K562 treated with DMSO at 1 percent for 12 hours (cell line): ENCODE results near the gene SPATA16. TPM values are rescaled to one million over a fixed set of nuclear protein-coding genes. Genes with fewer than 3 reads are reported as not detected.

Source experiments
- total RNA-seq: library from RNA; unstranded; fragments of 300-600 nt; gene quantifications from 2 replicates; pipeline ENCODE4 v1.2.3, GENCODE V29; 2022; ENCODE audit not compliant: insufficient read depth

Gene SPATA16, protein sequence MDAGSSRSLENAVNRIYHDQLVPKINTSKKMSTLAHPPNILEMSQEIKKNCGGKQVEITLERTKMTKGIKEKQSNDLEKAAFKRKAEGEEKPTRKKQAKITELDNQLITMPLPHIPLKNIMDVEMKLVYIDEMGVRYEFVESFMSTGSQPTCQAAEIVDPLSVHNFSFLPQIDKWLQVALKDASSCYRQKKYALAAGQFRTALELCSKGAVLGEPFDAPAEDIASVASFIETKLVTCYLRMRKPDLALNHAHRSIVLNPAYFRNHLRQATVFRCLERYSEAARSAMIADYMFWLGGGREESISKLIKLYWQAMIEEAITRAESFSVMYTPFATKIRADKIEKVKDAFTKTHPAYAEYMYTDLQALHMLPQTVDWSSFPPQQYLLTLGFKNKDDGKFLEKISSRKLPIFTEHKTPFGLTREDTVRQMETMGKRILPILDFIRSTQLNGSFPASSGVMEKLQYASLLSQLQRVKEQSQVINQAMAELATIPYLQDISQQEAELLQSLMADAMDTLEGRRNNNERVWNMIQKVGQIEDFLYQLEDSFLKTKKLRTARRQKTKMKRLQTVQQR
- total RNA-seq = not detected in 2 replicates

DNA sequence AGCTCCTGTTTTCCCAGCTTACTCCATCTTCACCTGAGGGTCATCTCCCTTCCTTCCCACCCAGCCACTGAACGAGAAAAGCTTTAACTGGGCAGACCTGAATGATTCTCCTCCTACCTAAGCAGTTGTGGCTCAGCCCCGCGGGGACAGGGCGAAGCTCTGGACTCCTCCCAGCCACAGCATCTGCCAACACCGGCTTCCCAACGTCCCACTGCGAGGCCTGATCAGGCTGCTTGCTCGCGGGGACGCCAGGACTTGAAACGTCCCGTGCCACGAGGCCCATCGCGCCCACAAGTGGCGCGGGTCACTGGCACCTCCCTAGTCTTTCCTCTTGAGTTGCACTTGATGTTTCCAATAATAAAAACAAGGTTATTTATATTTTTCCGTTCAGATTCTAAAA is at the start of gene SPATA16:
SPATA16 (minus strand) TSS at position 250 of the 400 bp plus-strand sequence. CDS start 23,504 bp downstream, outside the sequence.

